ENCODE measurements around the gene PIP5K1B.

Gene PIP5K1B

DNA sequence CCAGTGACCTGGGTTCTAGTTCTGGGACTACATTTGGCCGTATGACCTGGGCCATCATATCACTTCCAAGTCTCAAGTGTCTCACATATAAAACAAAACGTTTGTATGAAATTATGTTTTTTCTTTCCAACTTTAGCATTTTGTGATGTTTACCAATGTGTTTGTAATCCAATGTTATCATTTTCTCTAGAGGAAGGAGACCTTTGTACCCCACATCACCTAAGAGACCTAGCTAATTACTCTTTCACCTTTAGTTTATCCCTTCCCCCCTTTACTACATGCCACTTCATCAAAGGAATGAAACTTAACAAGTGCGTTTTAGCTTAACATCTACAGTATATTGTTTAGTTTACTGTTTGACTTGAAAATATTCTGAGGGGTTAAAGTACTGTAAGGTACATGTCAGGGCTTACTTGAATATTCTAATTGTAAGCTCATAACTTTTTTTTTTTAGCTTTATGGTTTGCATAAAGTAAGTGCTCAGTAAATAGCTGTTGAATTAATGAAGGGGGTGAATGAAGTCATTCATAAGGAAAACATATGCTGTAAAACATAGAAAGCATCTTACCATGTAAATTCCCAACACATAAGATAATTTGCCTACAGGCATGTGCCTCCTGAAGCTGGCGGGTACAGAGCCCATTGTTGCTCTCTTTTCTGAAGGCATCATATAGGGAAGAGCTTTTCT lies 2.9 kb downstream of the PIP5K1B start:
- no peak for DNase-seq (ENCODE audit: low spot score)
- TF ChIP-seq, protein P1, sequence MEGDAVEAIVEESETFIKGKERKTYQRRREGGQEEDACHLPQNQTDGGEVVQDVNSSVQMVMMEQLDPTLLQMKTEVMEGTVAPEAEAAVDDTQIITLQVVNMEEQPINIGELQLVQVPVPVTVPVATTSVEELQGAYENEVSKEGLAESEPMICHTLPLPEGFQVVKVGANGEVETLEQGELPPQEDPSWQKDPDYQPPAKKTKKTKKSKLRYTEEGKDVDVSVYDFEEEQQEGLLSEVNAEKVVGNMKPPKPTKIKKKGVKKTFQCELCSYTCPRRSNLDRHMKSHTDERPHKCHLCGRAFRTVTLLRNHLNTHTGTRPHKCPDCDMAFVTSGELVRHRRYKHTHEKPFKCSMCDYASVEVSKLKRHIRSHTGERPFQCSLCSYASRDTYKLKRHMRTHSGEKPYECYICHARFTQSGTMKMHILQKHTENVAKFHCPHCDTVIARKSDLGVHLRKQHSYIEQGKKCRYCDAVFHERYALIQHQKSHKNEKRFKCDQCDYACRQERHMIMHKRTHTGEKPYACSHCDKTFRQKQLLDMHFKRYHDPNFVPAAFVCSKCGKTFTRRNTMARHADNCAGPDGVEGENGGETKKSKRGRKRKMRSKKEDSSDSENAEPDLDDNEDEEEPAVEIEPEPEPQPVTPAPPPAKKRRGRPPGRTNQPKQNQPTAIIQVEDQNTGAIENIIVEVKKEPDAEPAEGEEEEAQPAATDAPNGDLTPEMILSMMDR (IDR thresholded peaks at IDR 0.05; ENCODE audit: extremely low read depth, missing control alignments), result no peak

- DNase-seq (ENCODE audit: low spot score), result peak; percentile 47
- TF ChIP-seq, protein P1 (IDR thresholded peaks at IDR 0.05; ENCODE audit: extremely low read depth, missing control alignments), result no peak
Measured at GRCh38 chr9:68708513-68708912, 3.5 kb downstream of the PIP5K1B start.

GRCh38 chr9:68709291-68710110 lies 4.5 kb downstream of the PIP5K1B start:
- TF ChIP-seq, protein P1 (IDR thresholded peaks at IDR 0.05; ENCODE audit: extremely low read depth, missing control alignments), result no peak

GRCh38 chr9:68710111-68710471 lies 5.1 kb downstream of the PIP5K1B start:
- DNase-seq (ENCODE audit: low spot score), result no peak
- TF ChIP-seq, protein P1 (IDR thresholded peaks at IDR 0.05; ENCODE audit: extremely low read depth, missing control alignments), result no peak

More at GRCh38 chr9:68709291-68710110, 4.5 kb downstream of the PIP5K1B start:
- no peak for DNase-seq (ENCODE audit: low spot score)

- TF ChIP-seq, protein P1 (IDR thresholded peaks at IDR 0.05; ENCODE audit: extremely low read depth, missing control alignments), result no peak
- DNase-seq (ENCODE audit: low spot score), result no peak
Measured at GRCh38 chr9:68711281-68711680, 6.2 kb downstream of the PIP5K1B start.

DNA sequence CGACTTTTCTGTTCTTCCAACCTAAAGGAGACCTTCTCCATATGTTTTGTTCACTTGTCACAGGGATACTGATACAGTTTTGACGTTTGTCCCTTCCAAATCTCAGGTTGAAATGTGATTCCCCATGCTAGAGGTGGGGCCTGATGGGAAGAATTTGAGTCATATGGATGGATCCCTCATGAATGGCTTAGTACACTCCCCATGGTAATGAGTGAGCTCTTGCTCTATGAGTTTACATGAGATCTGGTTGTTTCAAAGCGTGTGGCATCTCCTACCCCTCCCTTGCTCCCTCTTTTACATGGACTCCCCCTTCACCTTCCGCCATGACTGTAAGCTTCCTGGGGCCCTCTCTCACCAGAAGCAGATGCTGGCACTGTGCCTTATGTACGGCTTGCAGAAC lies 6.9 kb downstream of the PIP5K1B start:
- TF ChIP-seq, protein P1 (IDR thresholded peaks at IDR 0.05; ENCODE audit: extremely low read depth, missing control alignments), result no peak
- no peak for DNase-seq (ENCODE audit: low spot score)
